Regular cardiac myocyte (primary cell): Measurements from ENCODE around the gene PIAS2. TPM values are rescaled to one million over a fixed set of nuclear protein-coding genes. Genes with fewer than 3 reads are reported as not detected.

Experiments used
- total RNA-seq: library from RNA; depleted of rRNA; stranded (reverse); fragments of >200 nt; gene quantifications from 2 replicates; pipeline ENCODE4 v1.2.3, GENCODE V29; 2014

PIAS2 gene, protein sequence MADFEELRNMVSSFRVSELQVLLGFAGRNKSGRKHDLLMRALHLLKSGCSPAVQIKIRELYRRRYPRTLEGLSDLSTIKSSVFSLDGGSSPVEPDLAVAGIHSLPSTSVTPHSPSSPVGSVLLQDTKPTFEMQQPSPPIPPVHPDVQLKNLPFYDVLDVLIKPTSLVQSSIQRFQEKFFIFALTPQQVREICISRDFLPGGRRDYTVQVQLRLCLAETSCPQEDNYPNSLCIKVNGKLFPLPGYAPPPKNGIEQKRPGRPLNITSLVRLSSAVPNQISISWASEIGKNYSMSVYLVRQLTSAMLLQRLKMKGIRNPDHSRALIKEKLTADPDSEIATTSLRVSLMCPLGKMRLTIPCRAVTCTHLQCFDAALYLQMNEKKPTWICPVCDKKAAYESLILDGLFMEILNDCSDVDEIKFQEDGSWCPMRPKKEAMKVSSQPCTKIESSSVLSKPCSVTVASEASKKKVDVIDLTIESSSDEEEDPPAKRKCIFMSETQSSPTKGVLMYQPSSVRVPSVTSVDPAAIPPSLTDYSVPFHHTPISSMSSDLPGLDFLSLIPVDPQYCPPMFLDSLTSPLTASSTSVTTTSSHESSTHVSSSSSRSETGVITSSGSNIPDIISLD
- total RNA-seq = 15.0 and 23.1 TPM in 2 replicates

DNA sequence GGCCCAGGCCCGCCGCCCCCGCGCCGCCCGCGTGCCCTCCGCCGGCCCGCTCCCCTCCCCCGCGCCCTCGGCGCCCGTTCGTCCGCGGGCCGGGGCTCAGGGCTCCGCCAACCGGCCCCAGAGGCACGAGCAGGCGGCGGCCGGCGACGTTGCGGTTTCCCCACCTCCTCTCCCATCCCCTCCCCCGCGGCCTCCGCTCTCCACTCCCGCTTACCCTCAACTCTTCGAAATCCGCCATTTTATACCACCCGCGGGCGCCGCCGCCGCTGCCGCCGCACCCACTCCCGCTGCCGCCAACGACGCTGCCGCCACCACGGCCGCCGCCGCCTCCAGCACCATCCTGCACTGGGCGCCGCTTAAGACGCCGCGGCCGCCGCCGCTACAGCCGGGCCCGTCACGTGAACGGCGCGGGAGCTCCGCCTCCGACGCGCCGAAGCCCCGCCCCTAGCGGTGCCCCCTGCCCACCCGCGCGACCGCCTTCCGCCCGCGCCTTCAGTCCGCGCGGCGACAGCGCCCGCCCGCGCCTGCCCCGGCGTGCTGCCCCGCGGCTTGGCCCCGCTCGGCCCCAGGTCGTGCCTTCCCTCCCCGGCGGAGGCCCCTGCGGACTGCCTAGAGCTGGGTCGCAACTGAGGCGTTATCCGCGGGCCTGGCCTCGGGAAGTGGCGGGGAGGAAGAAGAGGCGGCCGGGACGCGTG is at the start of gene PIAS2, which contains the start of gene KATNAL2:
Gene PIAS2, minus strand, starts transcription at position 400 of the 695 bp plus-strand sequence. Its CDS starts 162 bp downstream, at position 238.
Gene KATNAL2, plus strand, starts transcription at position 495 of the 695 bp plus-strand sequence. CDS start 29,271 bp downstream, outside the sequence.

GRCh38 chr18:46756559-46757201 is 160.6 kb downstream of the PIAS2 start, which contains the start of gene ST8SIA5:
Gene ST8SIA5, minus strand, starts transcription at chr18:46757053. Its CDS starts 545 bp downstream, at chr18:46756508.

Other genes with a start within 250 kb of the PIAS2 start
- gene ST8SIA5, start 160.5 kb downstream of the PIAS2 start, total RNA-seq = not detected in 2 replicates
- 0.96 and 2.5 TPM in 2 replicates for gene KATNAL2, start 95 bp upstream of the PIAS2 start, total RNA-seq
- gene ELOA2, start 118.1 kb upstream of the PIAS2 start, total RNA-seq = not detected in 2 replicates
- gene HDHD2, start 233.0 kb upstream of the PIAS2 start, total RNA-seq = 14.7 and 22.8 TPM in 2 replicates